A673 (cell line): ENCODE data around the gene GDE1. TPM values are rescaled to one million over a fixed set of nuclear protein-coding genes. Genes with fewer than 3 reads are reported as not detected.

ENCODE experiments used
- BruUV-seq: library from RNA; stranded (reverse); fragments of 400-500 nt; replicated peaks from 2 replicates; lab custom pipeline; 2021; lab: Mats Ljungman, UMichigan
- CTCF ChIA-PET: fragments of 300-600 bp; sonication (Branson Sonifier 250); formaldehyde crosslinking; loops from one replicate; lab custom pipeline; 2022; ENCODE audit warnings: antibody characterized with exemption; lab: Charles Lee
- POLR2A ChIA-PET: fragments of 300-600 bp; sonication (Branson Sonifier 250); formaldehyde crosslinking; loops from one replicate; lab custom pipeline; 2022; ENCODE audit warnings: antibody characterized with exemption; ENCODE audit not compliant: low non-redundant PET; lab: Charles Lee
- DNase-seq: peaks from one replicate; pipeline ENCODE4 v3.0.0-alpha.2; 2015; ENCODE audit warnings: low spot score
- H3K27ac ChIP-seq: fragments of 200-600 bp; sonication (generic); 2 replicates; pipeline ENCODE4 v1.5.1; 2016; ENCODE audit warnings: mixed run types, low read depth, mild to moderate bottlenecking, mixed read lengths, antibody characterized with exemption, low read length; ENCODE audit not compliant: poor library complexity, severe bottlenecking
- H3K27me3 ChIP-seq: fragments of 200-600 bp; sonication (generic); replicated peaks from 2 replicates; pipeline ENCODE4 v1.6.1; 2017; ENCODE audit warnings: mixed run types, low read depth, mild to moderate bottlenecking, mixed read lengths, antibody characterized with exemption, low read length; ENCODE audit not compliant: insufficient read depth, poor library complexity
- H3K36me3 ChIP-seq: fragments of 200-600 bp; sonication (generic); 2 replicates; pipeline ENCODE4 v1.6.1; 2016; ENCODE audit warnings: mixed run types, mild to moderate bottlenecking, mixed read lengths, antibody characterized with exemption, low read length; ENCODE audit not compliant: insufficient read depth, poor library complexity, severe bottlenecking
- H3K4me1 ChIP-seq: fragments of 200-600 bp; sonication (generic); 2 replicates; pipeline ENCODE4 v1.6.1; 2017; ENCODE audit warnings: mixed run types, mild to moderate bottlenecking, mixed read lengths, antibody characterized with exemption, low read length; ENCODE audit not compliant: insufficient read depth, poor library complexity, severe bottlenecking
- H3K4me3 ChIP-seq: fragments of 200-600 bp; sonication (generic); 2 replicates; pipeline ENCODE4 v1.5.1; 2016; ENCODE audit warnings: low read depth, mixed run types, mild to moderate bottlenecking, mixed read lengths, low read length; ENCODE audit not compliant: poor library complexity, severe bottlenecking
- H3K9me3 ChIP-seq: fragments of 200-600 bp; sonication (generic); 2 replicates; pipeline ENCODE4 v1.6.1; 2016; ENCODE audit warnings: mixed run types, low read depth, mild to moderate bottlenecking, mixed read lengths, antibody characterized with exemption, low read length; ENCODE audit not compliant: poor library complexity, severe bottlenecking
- EZH2 ChIP-seq: fragments of 200-600 bp; sonication (generic); IDR thresholded peaks from 2 replicates; pipeline ENCODE4 v1.6.1; 2017; ENCODE audit warnings: borderline replicate concordance, low read depth, mild to moderate bottlenecking, mixed read lengths, antibody characterized with exemption, low read length; ENCODE audit not compliant: poor library complexity, severe bottlenecking
- intact Hi-C: fragments of 100-400 bp; cut with micrococcal nuclease; formaldehyde crosslinking; loops from one replicate; pipeline ENCODE4 v1.10.0; 2022; ENCODE audit not compliant: unreplicated experiment
- total RNA-seq: library from RNA; stranded (reverse); gene quantifications from 2 replicates; pipeline ENCODE4 v1.2.3, GENCODE V29; 2021
- TF ChIP-seq, protein P1 (sequence below): fragments of 300-800, 200-600 bp; sonication (generic); conservative IDR thresholded peaks from 2 replicates; pipeline ENCODE4 v1.5.1; 2017; ENCODE audit warnings: low read depth, mild to moderate bottlenecking, antibody characterized with exemption, low read length, moderate library complexity, mixed read lengths

GDE1 gene
- total RNA-seq, 1 experiment from 2014 or later = 63.5 TPM

- Histone ChIP-seq H3K9me3 (no peaks in the 10 kb centered on the region), H3K4me1 (peaks cover 3% of the 10 kb centered on the region), H3K36me3 (peaks cover 32% of the 10 kb centered on the region), H3K27ac (no peak overlapping the region), H3K27me3 (no peaks in the 10 kb centered on the region), H3K4me3 (no peak overlapping the region)
- ChIA-PET POLR2A (no interaction called here), CTCF (interaction anchor here (0.6 kb wide), 1 partner anchor 20 kb away, joined by 3 read pairs; no protein-coding TSS in a partner anchor)
- TF ChIP-seq EZH2 = no peak
- TF ChIP-seq, protein P1, sequence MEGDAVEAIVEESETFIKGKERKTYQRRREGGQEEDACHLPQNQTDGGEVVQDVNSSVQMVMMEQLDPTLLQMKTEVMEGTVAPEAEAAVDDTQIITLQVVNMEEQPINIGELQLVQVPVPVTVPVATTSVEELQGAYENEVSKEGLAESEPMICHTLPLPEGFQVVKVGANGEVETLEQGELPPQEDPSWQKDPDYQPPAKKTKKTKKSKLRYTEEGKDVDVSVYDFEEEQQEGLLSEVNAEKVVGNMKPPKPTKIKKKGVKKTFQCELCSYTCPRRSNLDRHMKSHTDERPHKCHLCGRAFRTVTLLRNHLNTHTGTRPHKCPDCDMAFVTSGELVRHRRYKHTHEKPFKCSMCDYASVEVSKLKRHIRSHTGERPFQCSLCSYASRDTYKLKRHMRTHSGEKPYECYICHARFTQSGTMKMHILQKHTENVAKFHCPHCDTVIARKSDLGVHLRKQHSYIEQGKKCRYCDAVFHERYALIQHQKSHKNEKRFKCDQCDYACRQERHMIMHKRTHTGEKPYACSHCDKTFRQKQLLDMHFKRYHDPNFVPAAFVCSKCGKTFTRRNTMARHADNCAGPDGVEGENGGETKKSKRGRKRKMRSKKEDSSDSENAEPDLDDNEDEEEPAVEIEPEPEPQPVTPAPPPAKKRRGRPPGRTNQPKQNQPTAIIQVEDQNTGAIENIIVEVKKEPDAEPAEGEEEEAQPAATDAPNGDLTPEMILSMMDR = no peak
- no TSS peak for BruUV-seq
- no peak for DNase-seq
- intact Hi-C loops = no loop called here
Observed at GRCh38 chr16:19513377-19514053, 8.4 kb downstream of the GDE1 start.

DNA sequence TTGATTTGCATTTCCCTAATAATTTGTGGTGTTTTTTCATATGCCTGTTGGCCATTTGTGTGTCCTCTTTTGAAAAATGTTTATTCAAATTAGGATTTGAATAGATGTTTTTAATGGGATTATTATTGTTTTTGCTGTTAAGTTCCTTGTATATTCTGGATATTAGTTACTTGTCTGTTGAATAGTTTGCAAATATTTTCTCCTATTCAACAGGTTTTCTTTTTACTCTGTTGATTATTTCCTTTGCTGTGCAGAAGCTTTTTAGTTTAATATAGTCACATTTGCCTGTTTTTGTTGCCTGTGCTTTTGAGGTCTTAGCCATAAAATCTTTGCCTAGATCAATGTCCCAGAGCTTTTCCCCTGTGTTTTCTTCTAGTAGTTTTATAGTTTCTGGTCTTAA is 9.6 kb downstream of the GDE1 start:
- intact Hi-C loops = no loop called here
- Histone ChIP-seq H3K9me3 (no peaks in the 10 kb centered on the region), H3K27me3 (no peaks in the 10 kb centered on the region), H3K27ac (no peak overlapping the region), H3K4me3 (no peak overlapping the region), H3K4me1 (no peaks in the 10 kb centered on the region), H3K36me3 (peaks cover 34% of the 10 kb centered on the region)
- CTCF ChIA-PET = no interaction called here
- TF ChIP-seq, protein P1 = no peak
- no peak for TF ChIP-seq EZH2
- DNase-seq = no peak
- POLR2A ChIA-PET = no interaction called here
- no TSS peak for BruUV-seq

DNA sequence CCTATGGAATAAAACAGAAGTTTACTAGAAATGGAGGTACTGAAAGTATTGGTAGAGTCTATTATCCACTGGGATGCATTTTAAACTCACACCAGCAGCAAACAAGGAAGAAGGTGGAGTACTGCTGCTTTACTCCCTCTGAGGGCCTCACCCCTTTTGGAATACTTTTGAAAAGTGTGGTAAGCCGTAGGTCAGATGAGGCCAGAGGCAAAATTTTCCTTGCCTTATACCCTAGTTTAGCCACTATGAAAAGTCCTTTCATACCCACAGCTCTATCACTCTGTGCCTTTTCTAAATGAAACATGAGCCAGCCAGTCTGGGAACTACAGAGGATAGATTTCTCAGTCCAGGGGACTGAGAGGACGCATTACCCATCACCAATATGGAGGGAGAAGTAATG is 14.0 kb downstream of the GDE1 start:
- POLR2A ChIA-PET = no interaction called here
- H3K9me3 ChIP-seq = no peaks in the 10 kb centered on the region
- H3K27ac ChIP-seq = no peak overlapping the region
- TF ChIP-seq EZH2 = no peak
- TF ChIP-seq, protein P1 = no peak
- H3K4me3 ChIP-seq = no peak overlapping the region
- BruUV-seq = no TSS peak
- DNase-seq = no peak
- H3K36me3 ChIP-seq = peaks cover 32% of the 10 kb centered on the region
- no peaks in the 10 kb centered on the region for H3K4me1 ChIP-seq
- intact Hi-C loops = no loop called here
- CTCF ChIA-PET = no interaction called here
- no peaks in the 10 kb centered on the region for H3K27me3 ChIP-seq
